Parathyroid adenoma (tissue), 2 donors: ENCODE results near the gene KDM7A.
"Not testable (repeated sequence)": the region's sequence is repeated elsewhere in the genome, so short reads cannot be mapped to it uniquely, and the experiment has no call there.

Source experiments
- H2AFZ ChIP-seq: fragments of 300-600 bp; sonication (generic); one replicate; pipeline ENCODE4 v1.7.0; 2017; ENCODE audit warnings: antibody characterized with exemption, mild to moderate bottlenecking
- H3K27ac ChIP-seq: fragments of 300-600 bp; sonication (generic); one replicate; pipeline ENCODE4 v1.7.0; 2017
- H3K27me3 ChIP-seq: fragments of 300-600 bp; sonication (generic); one replicate; pipeline ENCODE4 v1.7.0; 2017; ENCODE audit warnings: low read length; ENCODE audit not compliant: control insufficient read depth, insufficient read depth
- H3K36me3 ChIP-seq: fragments of 300-600 bp; sonication (generic); one replicate; pipeline ENCODE4 v1.7.0; 2017; ENCODE audit warnings: low read length; ENCODE audit not compliant: control insufficient read depth, insufficient read depth
- H3K4me1 ChIP-seq: fragments of 300-600 bp; sonication (generic); one replicate; pipeline ENCODE4 v1.7.0; 2017; ENCODE audit warnings: control low read depth
- H3K4me2 ChIP-seq: fragments of 300-600 bp; sonication (generic); one replicate; pipeline ENCODE4 v1.7.0; 2017; ENCODE audit warnings: low read length
- H3K4me3 ChIP-seq: fragments of 300-600 bp; sonication (generic); one replicate; pipeline ENCODE4 v1.7.0; 2017; ENCODE audit warnings: low read depth, low read length
- H3K79me2 ChIP-seq: fragments of 300-600 bp; sonication (generic); one replicate; pipeline ENCODE4 v1.7.0; 2017; ENCODE audit warnings: control low read depth
- H3K9ac ChIP-seq: fragments of 300-600 bp; sonication (generic); one replicate; pipeline ENCODE4 v1.7.0; 2017; ENCODE audit warnings: mild to moderate bottlenecking
- H3K9me3 ChIP-seq: fragments of 300-600 bp; sonication (generic); one replicate; pipeline ENCODE4 v1.7.0; 2017; ENCODE audit warnings: low read length; ENCODE audit not compliant: control insufficient read depth
- CTCF ChIP-seq: fragments of 300-600 bp; sonication (generic); IDR thresholded peaks from one replicate; pipeline ENCODE4 v1.7.0; 2017; ENCODE audit warnings: antibody characterized with exemption, mild to moderate bottlenecking
- donor health status: primary hyperparathyroidism.

Gene KDM7A

GRCh38 chr7:140175221-140176121 is 1.3 kb downstream of the KDM7A start:
- Histone ChIP-seq H3K4me3 (peak overlapping the region; percentile 67), H3K79me2 (peaks cover 5% of the 10 kb centered on the region), H3K4me1 (no peaks in the 10 kb centered on the region), H3K4me2 (peak overlapping the region; percentile 91), H3K27me3 (no peaks in the 10 kb centered on the region), H3K36me3 (no peaks in the 10 kb centered on the region), H3K27ac (peak overlapping the region; percentile 89), H3K9ac (peak overlapping the region; percentile 61), H3K9me3 (no peaks in the 10 kb centered on the region), H2AFZ (peak overlapping the region; percentile 81)
- peak; percentile 84 for TF ChIP-seq CTCF

GRCh38 chr7:140174217-140174616 is 2.6 kb downstream of the KDM7A start:
- H3K4me1 ChIP-seq = no peaks in the 10 kb centered on the region
- no peak for TF ChIP-seq CTCF
- no peak overlapping the region for H3K9ac ChIP-seq
- H3K27me3 ChIP-seq = no peaks in the 10 kb centered on the region
- H3K79me2 ChIP-seq = peaks cover 11% of the 10 kb centered on the region
- H2AFZ ChIP-seq = no peak overlapping the region
- no peak overlapping the region for H3K27ac ChIP-seq
- H3K36me3 ChIP-seq = no peaks in the 10 kb centered on the region
- H3K4me3 ChIP-seq = no peak overlapping the region
- H3K9me3 ChIP-seq = no peaks in the 10 kb centered on the region
- H3K4me2 ChIP-seq = no peak overlapping the region

GRCh38 chr7:140170375-140170774 is 6.4 kb downstream of the KDM7A start:
- H3K27ac ChIP-seq = no peak overlapping the region
- H3K4me2 ChIP-seq = no peak overlapping the region
- no peak for TF ChIP-seq CTCF
- H3K9me3 ChIP-seq = no peaks in the 10 kb centered on the region
- no peaks in the 10 kb centered on the region for H3K4me1 ChIP-seq
- H3K27me3 ChIP-seq = no peaks in the 10 kb centered on the region
- H3K79me2 ChIP-seq = peaks cover 23% of the 10 kb centered on the region
- no peak overlapping the region for H3K9ac ChIP-seq
- H2AFZ ChIP-seq = no peak overlapping the region
- H3K4me3 ChIP-seq = no peak overlapping the region
- no peaks in the 10 kb centered on the region for H3K36me3 ChIP-seq

- H3K36me3 ChIP-seq = no peaks in the 10 kb centered on the region
- no peak overlapping the region for H3K9ac ChIP-seq
- no peak overlapping the region for H2AFZ ChIP-seq
- no peaks in the 10 kb centered on the region for H3K4me1 ChIP-seq
- no peak for TF ChIP-seq CTCF
- H3K4me2 ChIP-seq = no peak overlapping the region
- no peak overlapping the region for H3K4me3 ChIP-seq
- H3K9me3 ChIP-seq = no peaks in the 10 kb centered on the region
- no peak overlapping the region for H3K27ac ChIP-seq
- H3K79me2 ChIP-seq = peaks cover 23% of the 10 kb centered on the region
- no peaks in the 10 kb centered on the region for H3K27me3 ChIP-seq
Measured at GRCh38 chr7:140168816-140169215, 8.0 kb downstream of the KDM7A start.

- Histone ChIP-seq H3K27ac (no peak overlapping the region), H3K9me3 (no peaks in the 10 kb centered on the region), H3K36me3 (no peaks in the 10 kb centered on the region), H3K4me2 (no peak overlapping the region), H3K4me3 (no peak overlapping the region), H3K9ac (no peak overlapping the region), H2AFZ (no peak overlapping the region), H3K4me1 (no peaks in the 10 kb centered on the region), H3K79me2 (peaks cover 20% of the 10 kb centered on the region), H3K27me3 (no peaks in the 10 kb centered on the region)
- TF ChIP-seq CTCF = no peak
Measured at GRCh38 chr7:140165422-140165821, 11.4 kb downstream of the KDM7A start.

GRCh38 chr7:140162081-140162480 is 14.7 kb downstream of the KDM7A start:
- not testable (repeated sequence) for H3K9me3 ChIP-seq, H3K4me1 ChIP-seq, H2AFZ ChIP-seq, H3K27me3 ChIP-seq, H3K9ac ChIP-seq, H3K27ac ChIP-seq, H3K4me3 ChIP-seq, H3K36me3 ChIP-seq, H3K4me2 ChIP-seq
- H3K79me2 ChIP-seq = peaks cover 16% of the 10 kb centered on the region
